SK-N-MC (cell line): ENCODE results near the gene PACS2.

Source experiments
- DNase-seq: peaks from one replicate; pipeline ENCODE4 v3.0.0-alpha.2; 2011; ENCODE audit warnings: low read depth, low spot score
- H3K27ac ChIP-seq: fragments of 200-600 bp; sonication (generic); 2 replicates; pipeline ENCODE4 v1.5.1; 2016; ENCODE audit warnings: mixed run types
- H3K36me3 ChIP-seq: fragments of 200-600 bp; sonication (generic); 2 replicates; pipeline ENCODE4 v1.6.1; 2017; ENCODE audit warnings: antibody characterized with exemption, low read length, mixed read lengths; ENCODE audit not compliant: insufficient read depth
- H3K4me3 ChIP-seq: fragments of 200-600 bp; sonication (generic); 2 replicates; pipeline ENCODE4 v1.5.1; 2016
- H3K9ac ChIP-seq: fragments of 200-600 bp; sonication (generic); 2 replicates; pipeline ENCODE4 v1.8.0; 2017; ENCODE audit warnings: mixed run types, mixed read lengths; ENCODE audit not compliant: insufficient read length
- H3K9me3 ChIP-seq: fragments of 200-600 bp; sonication (generic); 2 replicates; pipeline ENCODE4 v1.6.1; 2017; ENCODE audit warnings: low read depth, mild to moderate bottlenecking, antibody characterized with exemption, low read length, moderate library complexity, mixed read lengths
- EZH2 ChIP-seq: fragments of 200-600 bp; sonication (generic); IDR thresholded peaks from one replicate; pipeline ENCODE4 v1.6.1; 2017; ENCODE audit warnings: antibody characterized with exemption
- FOXP2 ChIP-seq: optimal IDR thresholded peaks from 2 replicates; pipeline ENCODE3; 2011; ENCODE audit warnings: mild to moderate bottlenecking, moderate library complexity; ENCODE audit not compliant: insufficient read depth; ENCODE audit errors: extremely low read length, control extremely low read depth
- POLR2AphosphoS5 ChIP-seq: IDR thresholded peaks from 2 replicates; pipeline ENCODE4 v1.6.1; 2012; ENCODE audit warnings: mild to moderate bottlenecking, low read depth, low read length, borderline replicate concordance

PACS2 gene

DNA sequence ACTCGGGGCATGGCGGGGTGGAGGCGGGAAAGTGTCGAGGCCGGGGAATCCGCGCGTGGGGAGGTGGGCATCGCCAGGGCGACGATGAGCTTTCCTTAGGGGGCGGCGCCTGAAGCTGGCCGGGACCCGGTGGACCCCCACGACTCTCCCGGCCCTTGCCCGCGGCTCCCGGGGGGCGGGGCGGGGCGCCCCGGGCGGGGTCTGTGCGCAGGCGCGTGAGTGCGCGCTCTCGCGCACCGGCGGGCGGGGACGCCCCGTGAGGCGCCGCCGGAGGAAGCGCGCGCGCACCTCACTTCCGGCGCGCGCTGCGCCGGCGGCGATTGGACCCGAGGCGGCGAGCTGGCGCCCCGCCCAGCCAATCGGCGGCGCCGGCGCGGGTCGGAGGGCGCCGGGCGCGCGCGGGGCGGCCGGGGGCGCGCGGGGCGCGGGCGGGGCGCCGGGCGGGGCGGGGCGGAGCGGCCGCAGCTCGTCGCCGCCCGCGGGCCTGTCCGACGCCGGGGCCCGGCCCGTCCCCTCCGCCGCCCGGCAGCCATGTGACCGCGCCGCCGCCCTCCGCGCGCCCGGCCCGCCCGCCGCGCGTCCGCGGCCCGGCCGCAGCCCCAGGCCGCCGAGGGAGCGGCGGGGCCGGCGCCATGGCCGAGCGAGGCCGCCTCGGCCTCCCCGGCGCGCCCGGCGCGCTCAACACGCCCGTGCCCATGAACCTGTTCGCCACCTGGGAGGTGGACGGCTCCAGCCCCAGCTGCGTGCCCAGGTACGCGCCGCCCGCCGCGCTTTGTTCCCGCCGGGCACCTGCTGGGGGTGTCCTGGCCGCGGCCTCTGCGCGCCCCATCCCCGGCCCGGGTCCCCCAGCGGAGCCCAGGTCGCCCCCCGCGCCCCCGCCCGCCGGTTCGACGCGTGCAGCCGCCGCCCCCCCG, at the start of gene PACS2:
Gene PACS2, plus strand, starts transcription at position 462 of the 914 bp plus-strand sequence. Its CDS starts 171 bp downstream, at position 633.
- peak within 1 kb of the TSS; percentile 60 for H3K27ac ChIP-seq
- no peak for TF ChIP-seq EZH2
- H3K9me3 ChIP-seq: no peaks in the 10 kb centered on the region
- no peak for DNase-seq
- H3K4me3 ChIP-seq: peak within 1 kb of the TSS; percentile 87
- no peaks in the 10 kb centered on the region for H3K36me3 ChIP-seq
- peak within 1 kb of the TSS; percentile 65 for H3K9ac ChIP-seq

DNA sequence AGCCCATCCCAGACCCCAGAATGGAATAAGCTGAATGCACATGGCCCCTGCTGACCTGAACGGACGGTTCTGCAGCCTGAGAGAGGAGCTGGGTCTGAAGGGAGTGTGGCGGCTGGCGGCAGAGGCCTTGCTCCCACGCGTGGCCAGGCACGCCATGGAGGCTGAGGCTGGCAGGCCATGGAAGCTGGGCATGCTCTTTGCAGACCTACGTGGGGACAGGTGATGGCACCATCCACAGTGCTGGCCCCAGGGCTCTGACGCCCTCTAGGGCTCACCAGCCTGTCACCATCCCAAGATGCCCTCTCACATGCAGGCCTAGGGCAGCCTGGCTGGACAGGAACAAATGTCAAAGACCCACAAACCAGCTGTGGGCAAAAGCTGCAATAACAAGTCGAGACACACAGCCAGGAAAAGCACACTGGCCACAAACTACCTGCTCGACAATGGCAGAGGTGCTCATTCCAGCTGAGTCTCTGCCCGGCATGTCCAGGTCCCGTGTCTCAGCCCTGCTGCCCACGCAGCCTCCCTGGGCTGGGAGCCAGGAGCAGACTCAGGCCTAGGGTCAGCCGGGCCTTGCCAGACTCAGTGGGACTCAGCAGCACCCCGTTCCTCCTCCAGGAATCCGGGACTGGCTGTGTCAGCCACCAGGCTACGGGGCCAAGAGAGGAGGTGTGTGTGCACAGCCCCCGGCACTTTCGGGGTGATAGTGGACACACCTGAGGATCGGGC, 46.6 kb upstream of the PACS2 start:
- Histone ChIP-seq H3K27ac (no peak overlapping the region), H3K36me3 (no peaks in the 10 kb centered on the region), H3K9me3 (no peaks in the 10 kb centered on the region), H3K9ac (no peak overlapping the region), H3K4me3 (no peak overlapping the region)
- no peak for TF ChIP-seq POLR2AphosphoS5
- no peak for TF ChIP-seq EZH2
- TF ChIP-seq FOXP2: no peak
- DNase-seq: no peak

GRCh38 chr14:105268736-105269354, 45.7 kb upstream of the PACS2 start:
- no peaks in the 10 kb centered on the region for H3K36me3 ChIP-seq
- no peak overlapping the region for H3K4me3 ChIP-seq
- no peak for TF ChIP-seq EZH2
- no peak for TF ChIP-seq FOXP2
- no peak for TF ChIP-seq POLR2AphosphoS5
- no peak overlapping the region for H3K9ac ChIP-seq
- DNase-seq: no peak
- no peaks in the 10 kb centered on the region for H3K9me3 ChIP-seq
- no peak overlapping the region for H3K27ac ChIP-seq

DNA sequence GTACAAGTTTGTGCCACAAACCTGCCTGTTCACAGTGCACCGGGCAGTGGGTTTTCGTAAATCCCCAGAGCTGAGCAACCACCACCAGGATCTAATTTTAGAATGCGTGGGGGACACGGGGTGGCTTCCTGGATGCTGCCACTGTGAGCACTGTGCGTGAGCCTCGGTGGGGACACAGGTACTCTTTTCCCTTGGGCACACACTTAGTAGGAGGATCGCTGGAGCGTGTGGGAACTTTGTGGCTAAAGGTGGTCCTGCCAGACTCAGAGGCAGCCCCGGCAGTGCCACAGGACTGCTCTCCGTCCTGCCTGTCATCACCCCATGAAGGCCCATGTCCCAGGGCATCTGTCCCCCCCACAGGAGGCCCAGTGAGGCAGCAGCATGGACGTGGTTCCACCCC, 45.1 kb upstream of the PACS2 start:
- H3K9ac ChIP-seq: no peak overlapping the region
- H3K36me3 ChIP-seq: no peaks in the 10 kb centered on the region
- no peak for DNase-seq
- no peak overlapping the region for H3K4me3 ChIP-seq
- no peaks in the 10 kb centered on the region for H3K9me3 ChIP-seq
- H3K27ac ChIP-seq: no peak overlapping the region
- no peak for TF ChIP-seq FOXP2
- no peak for TF ChIP-seq POLR2AphosphoS5
- TF ChIP-seq EZH2: no peak

- Histone ChIP-seq H3K27ac (no peak overlapping the region), H3K36me3 (no peaks in the 10 kb centered on the region), H3K9me3 (no peaks in the 10 kb centered on the region), H3K9ac (no peak overlapping the region), H3K4me3 (no peak overlapping the region)
- no peak for DNase-seq
- TF ChIP-seq EZH2 (no peak), FOXP2 (no peak), POLR2AphosphoS5 (no peak)
Observed at GRCh38 chr14:105271224-105271890, 43.2 kb upstream of the PACS2 start.

- TF ChIP-seq POLR2AphosphoS5 (no peak), FOXP2 (no peak), EZH2 (no peak)
- no peak for DNase-seq
- Histone ChIP-seq H3K4me3 (no peak overlapping the region), H3K9ac (no peak overlapping the region), H3K9me3 (no peaks in the 10 kb centered on the region), H3K36me3 (no peaks in the 10 kb centered on the region), H3K27ac (no peak overlapping the region)
Observed at GRCh38 chr14:105272623-105273022, 41.9 kb upstream of the PACS2 start.

DNA sequence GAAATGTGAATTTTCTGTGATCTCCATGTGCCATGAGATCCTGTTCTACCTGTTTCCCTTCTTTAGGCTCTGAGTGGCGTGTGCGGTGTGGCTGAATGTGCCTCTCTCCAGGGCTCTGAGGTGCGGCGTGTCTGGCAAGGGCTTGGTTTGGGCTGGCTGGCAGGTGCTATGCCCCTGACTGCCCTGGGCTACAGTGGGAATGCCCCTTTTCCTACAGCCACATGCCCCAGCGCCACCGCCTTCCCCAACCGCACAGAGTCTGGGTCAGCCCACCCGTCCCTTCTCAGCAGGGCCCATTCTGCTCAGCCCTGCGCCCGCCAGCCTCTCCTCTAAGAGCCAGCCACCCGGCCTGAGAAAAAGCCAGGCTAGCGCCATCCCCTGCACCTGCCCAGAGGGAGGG, 41.5 kb upstream of the PACS2 start:
- H3K4me3 ChIP-seq: no peak overlapping the region
- no peak overlapping the region for H3K9ac ChIP-seq
- TF ChIP-seq FOXP2 (no peak), POLR2AphosphoS5 (no peak), EZH2 (no peak)
- H3K9me3 ChIP-seq: no peaks in the 10 kb centered on the region
- no peaks in the 10 kb centered on the region for H3K36me3 ChIP-seq
- no peak overlapping the region for H3K27ac ChIP-seq
- no peak for DNase-seq

- H3K36me3 ChIP-seq: no peaks in the 10 kb centered on the region
- DNase-seq: no peak
- H3K9me3 ChIP-seq: no peaks in the 10 kb centered on the region
- H3K9ac ChIP-seq: no peak overlapping the region
- TF ChIP-seq POLR2AphosphoS5: no peak
- H3K27ac ChIP-seq: no peak overlapping the region
- no peak overlapping the region for H3K4me3 ChIP-seq
Observed at GRCh38 chr14:105274637-105275036, 39.9 kb upstream of the PACS2 start.
